Measurements from ENCODE around the gene OGFOD2. TPM values are rescaled to one million over a fixed set of nuclear protein-coding genes. Genes with fewer than 3 reads are reported as not detected.

OGFOD2 gene
- total RNA-seq, 2 donors from 2014 or later = 6.6 to 9.6 TPM

GRCh38 chr12:123004287-123004686 lies 29.2 kb downstream of the OGFOD2 start:
- H3K27me3 ChIP-seq (replicated peaks; ENCODE audit: insufficient read depth) = no peaks in the 10 kb centered on the region
- DNase-seq (ENCODE audit: low spot score) = no peak
- no peak overlapping the region for H3K27ac ChIP-seq
- no peak for ATAC-seq (ENCODE audit: insufficient number of reproducible peaks, low FRiP score, low read depth)
- no peaks in the 10 kb centered on the region for H3K4me1 ChIP-seq (ENCODE audit: control insufficient read depth in 1 of 2, low read depth in 2 of 2)
- no peak overlapping the region for H3K4me3 ChIP-seq
- peaks cover 7% of the 10 kb centered on the region for H3K36me3 ChIP-seq
- no peaks in the 10 kb centered on the region for H3K9me3 ChIP-seq
- no peak for TF ChIP-seq CTCF (IDR thresholded peaks at IDR 0.05)

GRCh38 chr12:123005081-123005626 lies 30.1 kb downstream of the OGFOD2 start:
- no peak for TF ChIP-seq CTCF (IDR thresholded peaks at IDR 0.05)

GRCh38 chr12:123006977-123007376 lies 31.9 kb downstream of the OGFOD2 start:
- peaks cover 3% of the 10 kb centered on the region for H3K36me3 ChIP-seq
- H3K4me1 ChIP-seq (ENCODE audit: control insufficient read depth in 1 of 2, low read depth in 2 of 2) = no peaks in the 10 kb centered on the region
- ATAC-seq (ENCODE audit: insufficient number of reproducible peaks, low FRiP score, low read depth) (no peak), DNase-seq (ENCODE audit: low spot score) (no peak)
- H3K27ac ChIP-seq = no peak overlapping the region
- no peaks in the 10 kb centered on the region for H3K9me3 ChIP-seq
- TF ChIP-seq CTCF (IDR thresholded peaks at IDR 0.05) = no peak
- H3K27me3 ChIP-seq (replicated peaks; ENCODE audit: insufficient read depth) = no peaks in the 10 kb centered on the region
- no peak overlapping the region for H3K4me3 ChIP-seq

More at GRCh38 chr12:123005081-123005626, 30.1 kb downstream of the OGFOD2 start:
- H3K27me3 ChIP-seq (replicated peaks; ENCODE audit: insufficient read depth) = no peaks in the 10 kb centered on the region
- no peaks in the 10 kb centered on the region for H3K4me1 ChIP-seq (ENCODE audit: control insufficient read depth in 1 of 2, low read depth in 2 of 2)
- H3K9me3 ChIP-seq = no peaks in the 10 kb centered on the region
- no peak for ATAC-seq (ENCODE audit: insufficient number of reproducible peaks, low FRiP score, low read depth)
- no peak overlapping the region for H3K4me3 ChIP-seq
- DNase-seq (ENCODE audit: low spot score) = no peak
- H3K27ac ChIP-seq = no peak overlapping the region
- peaks cover 3% of the 10 kb centered on the region for H3K36me3 ChIP-seq

- Histone ChIP-seq H3K4me3 (no peak overlapping the region), H3K9me3 (no peaks in the 10 kb centered on the region), H3K4me1 (ENCODE audit: control insufficient read depth in 1 of 2, low read depth in 2 of 2) (no peaks in the 10 kb centered on the region), H3K27me3 (replicated peaks; ENCODE audit: insufficient read depth) (no peaks in the 10 kb centered on the region), H3K36me3 (no peaks in the 10 kb centered on the region), H3K27ac (no peak overlapping the region)
- no peak for TF ChIP-seq CTCF (IDR thresholded peaks at IDR 0.05)
- ATAC-seq (ENCODE audit: insufficient number of reproducible peaks, low FRiP score, low read depth) = no peak
- DNase-seq (ENCODE audit: low spot score) = no peak
Observed at GRCh38 chr12:123010110-123010509, 35.1 kb downstream of the OGFOD2 start.

GRCh38 chr12:123010681-123011080 lies 35.6 kb downstream of the OGFOD2 start:
- no peak overlapping the region for H3K4me3 ChIP-seq
- no peak overlapping the region for H3K27ac ChIP-seq
- no peak for TF ChIP-seq CTCF (IDR thresholded peaks at IDR 0.05)
- H3K27me3 ChIP-seq (replicated peaks; ENCODE audit: insufficient read depth) = no peaks in the 10 kb centered on the region
- no peaks in the 10 kb centered on the region for H3K36me3 ChIP-seq
- H3K9me3 ChIP-seq = no peaks in the 10 kb centered on the region
- H3K4me1 ChIP-seq (ENCODE audit: control insufficient read depth in 1 of 2, low read depth in 2 of 2) = no peaks in the 10 kb centered on the region
- DNase-seq (ENCODE audit: low spot score) = no peak
- no peak for ATAC-seq (ENCODE audit: insufficient number of reproducible peaks, low FRiP score, low read depth)

All from thoracic aorta (tissue), 2 donors.